Activated naive CD8-positive, alpha-beta T cell treated with anti-CD3 and anti-CD28 coated beads, Interleukin-2, amount 10 ng/mL, durations not matched to agents 7 days and 5 days (primary cell): ENCODE data around the gene PTEN. TPM values are rescaled to one million over a fixed set of nuclear protein-coding genes. Genes with fewer than 3 reads are reported as not detected.

Experiments
- ATAC-seq: fragments of 150-1000 bp; cut with Tn5 transposase; one replicate; pipeline ENCODE4 v1.10.0; 2021; ENCODE audit warnings: low read depth, moderate library complexity
- POLR2A ChIA-PET: fragments of 350-600 bp; sonication (Branson Sonifier 250); formaldehyde crosslinking; loops from one replicate; lab custom pipeline; 2021; ENCODE audit warnings: antibody characterized with exemption; lab: Charles Lee
- DNase-seq: peaks from one replicate; pipeline ENCODE4 v3.0.0; 2021
- H3K27ac Mint-ChIP-seq: one replicate; pipeline ENCODE4 v1.8.0; 2022; ENCODE audit warnings: mild to moderate bottlenecking, mixed read lengths
- H3K27me3 Mint-ChIP-seq: one replicate; pipeline ENCODE4 v1.8.0; 2022; ENCODE audit warnings: mild to moderate bottlenecking, moderate library complexity, mixed read lengths
- H3K36me3 Mint-ChIP-seq: one replicate; pipeline ENCODE4 v1.8.0; 2021; ENCODE audit warnings: mild to moderate bottlenecking, mixed read lengths
- H3K4me1 Mint-ChIP-seq: one replicate; pipeline ENCODE4 v1.8.0; 2021; ENCODE audit warnings: mixed read lengths
- H3K4me3 Mint-ChIP-seq: one replicate; pipeline ENCODE4 v1.8.0; 2022; ENCODE audit warnings: mild to moderate bottlenecking, moderate library complexity, mixed read lengths
- H3K9me3 Mint-ChIP-seq: one replicate; pipeline ENCODE4 v1.8.0; 2021; ENCODE audit warnings: mixed read lengths
- total RNA-seq, 2 experiments: library from RNA; stranded (reverse); gene quantifications; one replicate each; pipeline ENCODE4 v1.2.3, GENCODE V29; 2021

PTEN gene
- total RNA-seq, 2 experiments from 2014 or later: 81.9 to 97.1 TPM

DNA sequence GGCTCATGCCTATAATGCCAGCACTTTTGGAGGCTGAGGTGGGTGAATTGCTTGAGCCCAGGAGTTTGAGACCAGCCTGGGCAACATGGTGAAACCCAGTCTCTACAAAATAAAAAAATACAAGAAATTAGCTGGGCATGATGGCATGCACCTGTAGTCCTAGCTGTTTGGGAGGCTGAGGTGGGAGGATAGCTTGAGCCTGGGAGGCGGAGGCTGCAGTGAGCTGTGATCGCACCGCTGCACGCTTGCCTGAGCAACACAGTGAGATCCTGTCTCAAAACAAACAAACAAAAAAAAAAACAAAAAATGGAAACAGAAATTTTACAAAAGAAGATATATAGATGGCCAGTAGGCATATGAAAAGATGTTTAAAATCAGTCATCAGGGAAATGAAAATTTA lies 57.1 kb downstream of the PTEN start:
- H3K27me3 Mint-ChIP-seq: no peaks in the 10 kb centered on the region
- no peak for ATAC-seq
- POLR2A ChIA-PET: interaction anchor here (0.7 kb wide), 1 partner anchor 353 kb away, joined by 4 read pairs; no protein-coding TSS in a partner anchor
- H3K27ac Mint-ChIP-seq: no peak overlapping the region
- H3K4me1 Mint-ChIP-seq: peaks cover 42% of the 10 kb centered on the region
- H3K36me3 Mint-ChIP-seq: peaks cover 54% of the 10 kb centered on the region
- H3K4me3 Mint-ChIP-seq: no peak overlapping the region
- DNase-seq: no peak
- H3K9me3 Mint-ChIP-seq: peaks cover 2% of the 10 kb centered on the region

- POLR2A ChIA-PET: no interaction called here
- Mint-ChIP-seq H3K9me3 (peaks cover 5% of the 10 kb centered on the region), H3K27me3 (no peaks in the 10 kb centered on the region), H3K4me3 (no peak overlapping the region), H3K27ac (no peak overlapping the region), H3K4me1 (peaks cover 43% of the 10 kb centered on the region), H3K36me3 (peaks cover 60% of the 10 kb centered on the region)
- no peak for ATAC-seq
- no peak for DNase-seq
Measured at GRCh38 chr10:87921931-87922688, 58.7 kb downstream of the PTEN start.

DNA sequence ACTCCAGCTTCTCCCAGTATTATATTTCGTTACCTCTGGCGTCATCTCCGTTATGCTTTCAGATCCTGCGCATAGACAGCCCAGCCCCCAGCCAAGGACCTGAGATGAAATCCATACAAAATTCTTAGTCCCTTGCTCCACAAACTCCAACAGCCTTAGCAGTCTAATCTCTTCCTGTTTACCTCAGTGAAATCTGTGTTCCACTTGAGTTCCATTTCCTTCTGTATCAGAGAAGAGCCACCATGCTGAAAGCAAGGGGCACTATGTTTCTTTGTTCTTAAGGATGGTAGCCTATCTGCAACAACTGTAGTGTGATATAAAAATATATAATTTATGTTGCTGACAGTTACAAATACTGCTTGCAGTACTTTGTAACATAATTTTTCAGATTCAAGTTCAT lies 59.8 kb downstream of the PTEN start:
- DNase-seq: no peak

GRCh38 chr10:87925570-87925969 lies 62.1 kb downstream of the PTEN start:
- Mint-ChIP-seq H3K4me1 (peaks cover 40% of the 10 kb centered on the region), H3K27me3 (no peaks in the 10 kb centered on the region), H3K36me3 (peaks cover 65% of the 10 kb centered on the region), H3K9me3 (peaks cover 5% of the 10 kb centered on the region), H3K27ac (no peak overlapping the region), H3K4me3 (no peak overlapping the region)
- POLR2A ChIA-PET: no interaction called here
- DNase-seq (no peak), ATAC-seq (no peak)

More for the DNA sequence above, 59.8 kb downstream of the PTEN start:
- ATAC-seq: no peak
- Mint-ChIP-seq H3K9me3 (peaks cover 5% of the 10 kb centered on the region), H3K4me1 (peaks cover 40% of the 10 kb centered on the region), H3K27ac (peak overlapping the region; percentile 7), H3K27me3 (no peaks in the 10 kb centered on the region), H3K36me3 (peaks cover 62% of the 10 kb centered on the region), H3K4me3 (no peak overlapping the region)
- POLR2A ChIA-PET: no interaction called here

GRCh38 chr10:87927091-87927490 lies 63.7 kb downstream of the PTEN start:
- Mint-ChIP-seq H3K27me3 (no peaks in the 10 kb centered on the region), H3K4me1 (peaks cover 46% of the 10 kb centered on the region), H3K36me3 (peaks cover 61% of the 10 kb centered on the region), H3K4me3 (no peak overlapping the region), H3K27ac (no peak overlapping the region), H3K9me3 (peaks cover 3% of the 10 kb centered on the region)
- DNase-seq: no peak
- no peak for ATAC-seq
- POLR2A ChIA-PET: no interaction called here

DNA sequence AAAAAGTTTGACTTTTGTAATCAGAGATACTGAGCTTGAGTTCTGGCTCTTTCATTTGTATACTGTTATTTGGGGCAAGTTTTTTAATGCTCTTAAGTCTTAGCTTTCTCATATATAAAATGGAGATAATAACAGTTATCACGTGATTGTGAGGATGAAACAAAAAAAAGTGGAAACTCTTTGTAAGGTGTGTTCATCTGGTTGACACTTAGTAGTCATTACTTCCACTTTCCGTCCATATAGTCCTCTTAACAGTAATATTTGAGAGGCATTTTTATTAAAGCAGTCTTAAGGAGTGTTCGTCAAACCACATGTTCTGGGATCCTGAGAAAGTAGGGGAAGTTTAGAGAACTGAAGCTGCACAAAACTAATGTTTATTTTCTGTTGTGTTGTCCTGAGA lies 65.6 kb downstream of the PTEN start:
- DNase-seq (no peak), ATAC-seq (no peak)
- peaks cover 54% of the 10 kb centered on the region for H3K36me3 Mint-ChIP-seq
- H3K4me1 Mint-ChIP-seq: peaks cover 35% of the 10 kb centered on the region
- peaks cover 3% of the 10 kb centered on the region for H3K9me3 Mint-ChIP-seq
- no peak overlapping the region for H3K27ac Mint-ChIP-seq
- no peaks in the 10 kb centered on the region for H3K27me3 Mint-ChIP-seq
- H3K4me3 Mint-ChIP-seq: no peak overlapping the region
- POLR2A ChIA-PET: no interaction called here

GRCh38 chr10:87930141-87930540 lies 66.7 kb downstream of the PTEN start:
- Mint-ChIP-seq H3K4me1 (peaks cover 33% of the 10 kb centered on the region), H3K27me3 (no peaks in the 10 kb centered on the region), H3K36me3 (peaks cover 49% of the 10 kb centered on the region), H3K27ac (no peak overlapping the region), H3K4me3 (no peak overlapping the region), H3K9me3 (peaks cover 3% of the 10 kb centered on the region)
- ATAC-seq (no peak), DNase-seq (no peak)
- POLR2A ChIA-PET: no interaction called here

DNA sequence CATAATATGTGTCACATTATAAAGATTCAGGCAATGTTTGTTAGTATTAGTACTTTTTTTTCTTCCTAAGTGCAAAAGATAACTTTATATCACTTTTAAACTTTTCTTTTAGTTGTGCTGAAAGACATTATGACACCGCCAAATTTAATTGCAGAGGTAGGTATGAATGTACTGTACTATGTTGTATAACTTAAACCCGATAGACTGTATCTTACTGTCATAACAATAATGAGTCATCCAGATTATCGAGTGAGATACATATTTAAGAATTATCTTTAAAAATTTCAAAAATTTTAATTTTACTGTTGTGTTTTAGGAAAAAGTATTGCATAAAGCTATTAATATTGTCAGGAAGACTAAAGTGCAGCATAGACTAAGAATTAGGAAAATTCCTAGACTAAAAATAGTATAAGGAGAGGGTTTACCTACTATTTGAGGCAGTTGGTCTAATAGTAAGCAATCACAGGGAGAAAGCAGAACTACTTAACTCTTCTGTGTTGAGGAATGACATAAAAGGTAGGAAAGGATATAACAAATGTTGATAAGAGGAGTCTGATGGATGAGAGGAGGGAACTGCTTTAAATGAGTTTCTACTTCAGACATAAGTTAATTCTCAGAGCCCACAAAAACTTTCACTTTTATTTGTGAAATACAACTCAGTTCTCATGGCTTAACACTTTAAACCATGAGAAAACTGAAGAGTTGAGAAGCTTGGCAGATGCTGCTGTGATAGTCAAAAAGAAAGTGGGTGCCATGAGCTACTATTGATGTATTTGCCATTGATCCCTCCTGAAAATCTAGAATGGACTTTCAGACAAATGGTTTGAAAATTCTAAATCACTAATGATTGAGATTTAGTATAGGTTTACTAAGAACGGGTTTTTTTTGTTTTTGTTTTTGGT lies 67.8 kb downstream of the PTEN start:
- peaks cover 50% of the 10 kb centered on the region for H3K36me3 Mint-ChIP-seq
- H3K4me1 Mint-ChIP-seq: peaks cover 27% of the 10 kb centered on the region
- peaks cover under 1% of the 10 kb centered on the region for H3K9me3 Mint-ChIP-seq
- ATAC-seq (no peak), DNase-seq (no peak)
- H3K27me3 Mint-ChIP-seq: no peaks in the 10 kb centered on the region
- no peak overlapping the region for H3K4me3 Mint-ChIP-seq
- POLR2A ChIA-PET: no interaction called here
- H3K27ac Mint-ChIP-seq: no peak overlapping the region

GRCh38 chr10:87931836-87932230 lies 68.4 kb downstream of the PTEN start:
- POLR2A ChIA-PET: no interaction called here
- Mint-ChIP-seq H3K36me3 (peaks cover 50% of the 10 kb centered on the region), H3K27ac (no peak overlapping the region), H3K4me1 (peaks cover 21% of the 10 kb centered on the region), H3K9me3 (no peaks in the 10 kb centered on the region), H3K4me3 (no peak overlapping the region), H3K27me3 (no peaks in the 10 kb centered on the region)
- ATAC-seq: no peak
- DNase-seq: no peak

- no peak for ATAC-seq
- no peaks in the 10 kb centered on the region for H3K9me3 Mint-ChIP-seq
- peaks cover 8% of the 10 kb centered on the region for H3K4me1 Mint-ChIP-seq
- no peak for DNase-seq
- peaks cover 42% of the 10 kb centered on the region for H3K36me3 Mint-ChIP-seq
- POLR2A ChIA-PET: no interaction called here
- H3K27ac Mint-ChIP-seq: no peak overlapping the region
- H3K27me3 Mint-ChIP-seq: no peaks in the 10 kb centered on the region
- H3K4me3 Mint-ChIP-seq: no peak overlapping the region
Measured at GRCh38 chr10:87935290-87936141, 72.1 kb downstream of the PTEN start.

DNA sequence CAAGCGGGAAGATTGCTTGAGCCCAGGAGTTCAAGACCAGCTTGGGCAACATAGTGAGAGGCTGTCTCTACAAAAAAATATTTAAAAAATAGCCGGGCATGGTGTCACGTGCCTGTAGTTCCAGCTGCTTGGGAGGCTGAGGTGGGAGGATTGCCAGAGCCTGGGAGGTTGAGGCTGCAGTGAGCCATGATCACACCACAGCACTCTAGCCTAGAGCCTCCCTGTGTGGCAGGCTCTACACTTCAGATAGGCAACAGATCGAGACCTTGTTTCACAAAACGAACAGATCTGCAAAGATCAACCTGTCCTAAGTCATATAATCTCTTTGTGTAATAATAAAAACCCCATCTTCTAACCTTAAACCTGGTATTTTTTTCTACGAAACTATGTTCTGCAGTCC lies 76.8 kb downstream of the PTEN start:
- peaks cover 47% of the 10 kb centered on the region for H3K36me3 Mint-ChIP-seq

DNA sequence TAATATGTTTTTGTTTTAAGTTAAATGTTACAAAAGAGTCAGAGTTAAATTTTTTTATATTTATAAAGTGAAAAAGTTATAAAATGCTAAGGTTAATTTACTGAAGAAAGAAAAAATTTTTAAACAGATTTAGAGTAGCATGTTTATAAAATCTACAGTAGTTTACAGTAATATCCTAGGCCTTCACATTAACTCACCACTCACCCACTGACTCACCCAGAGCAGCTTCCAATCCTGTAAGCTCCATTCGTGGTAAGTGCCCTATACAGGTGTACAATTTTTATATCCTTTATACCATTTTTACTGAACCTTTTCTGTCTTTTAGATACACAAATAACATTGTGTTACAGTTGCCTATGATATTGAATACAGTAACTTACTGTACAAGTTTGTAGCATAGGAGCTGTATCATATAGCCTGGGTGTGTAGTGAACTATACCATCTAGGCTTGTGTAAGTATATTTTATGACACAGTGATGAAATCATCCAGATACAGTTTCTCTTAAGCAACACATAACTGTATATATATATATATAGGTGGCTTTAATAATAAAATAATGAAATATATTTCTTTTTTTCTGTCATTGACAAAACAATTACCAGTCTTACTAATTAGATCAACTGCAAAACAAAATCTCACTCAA lies 79.6 kb downstream of the PTEN start:
- peaks cover 37% of the 10 kb centered on the region for H3K36me3 Mint-ChIP-seq
- no peak overlapping the region for H3K4me3 Mint-ChIP-seq
- POLR2A ChIA-PET: interaction anchor here (1.0 kb wide), 1 partner anchor 80 kb away, joined by 5 read pairs; the partner anchor contains the start of genes KLLN and PTEN

More for the DNA sequence above, 76.8 kb downstream of the PTEN start:
- H3K9me3 Mint-ChIP-seq: no peaks in the 10 kb centered on the region
- ATAC-seq: no peak
- H3K4me3 Mint-ChIP-seq: no peak overlapping the region
- no peak for DNase-seq
- POLR2A ChIA-PET: no interaction called here
- H3K4me1 Mint-ChIP-seq: peaks cover 1% of the 10 kb centered on the region
- H3K27ac Mint-ChIP-seq: no peak overlapping the region
- no peaks in the 10 kb centered on the region for H3K27me3 Mint-ChIP-seq

More for the DNA sequence above, 79.6 kb downstream of the PTEN start:
- H3K4me1 Mint-ChIP-seq: peaks cover 2% of the 10 kb centered on the region
- DNase-seq: no peak
- H3K27me3 Mint-ChIP-seq: no peaks in the 10 kb centered on the region
- no peak overlapping the region for H3K27ac Mint-ChIP-seq
- ATAC-seq: no peak
- no peaks in the 10 kb centered on the region for H3K9me3 Mint-ChIP-seq
